GM18868 (cell line): ENCODE results near the gene PHLPP2.

Experiments
- ATAC-seq: cut with Tn5 transposase; IDR thresholded peaks from one replicate; pipeline ENCODE4 v1.9.1; 2021; ENCODE audit warnings: mild to moderate bottlenecking, moderate library complexity; ENCODE audit not compliant: unreplicated experiment

Gene PHLPP2

GRCh38 chr16:71670537-71670936 is 54.0 kb downstream of the PHLPP2 start:
- ATAC-seq = no peak

- no peak for ATAC-seq
Observed at GRCh38 chr16:71669926-71670536, 54.5 kb downstream of the PHLPP2 start.

GRCh38 chr16:71666928-71667707 is 57.4 kb downstream of the PHLPP2 start:
- no peak for ATAC-seq

GRCh38 chr16:71666264-71666663 is 58.2 kb downstream of the PHLPP2 start:
- no peak for ATAC-seq

GRCh38 chr16:71659471-71659870 is 65.0 kb downstream of the PHLPP2 start:
- no peak for ATAC-seq

GRCh38 chr16:71658771-71659170 is 65.7 kb downstream of the PHLPP2 start:
- ATAC-seq = no peak

GRCh38 chr16:71649704-71650103 is 74.8 kb downstream of the PHLPP2 start:
- ATAC-seq = no peak

- no peak for ATAC-seq
Observed at GRCh38 chr16:71648921-71649320, 75.6 kb downstream of the PHLPP2 start.

GRCh38 chr16:71648162-71648561 is 76.3 kb downstream of the PHLPP2 start:
- ATAC-seq = no peak

- ATAC-seq = no peak
Observed at GRCh38 chr16:71647391-71647790, 77.1 kb downstream of the PHLPP2 start.

- peak; percentile 52 for ATAC-seq
Observed at GRCh38 chr16:71645450-71645849, 79.1 kb downstream of the PHLPP2 start.

GRCh38 chr16:71637398-71637797 is 87.1 kb downstream of the PHLPP2 start:
- ATAC-seq = no peak

GRCh38 chr16:71635632-71636031 is 88.9 kb downstream of the PHLPP2 start:
- no peak for ATAC-seq

- no peak for ATAC-seq
Observed at GRCh38 chr16:71631776-71632175, 92.7 kb downstream of the PHLPP2 start.

GRCh38 chr16:71630808-71631207 is 93.7 kb downstream of the PHLPP2 start:
- ATAC-seq = no peak

- ATAC-seq = no peak
Observed at GRCh38 chr16:71629278-71630016, 95.1 kb downstream of the PHLPP2 start.

GRCh38 chr16:71628810-71629209 is 95.7 kb downstream of the PHLPP2 start:
- ATAC-seq = no peak

GRCh38 chr16:71627731-71628181 is 96.7 kb downstream of the PHLPP2 start:
- ATAC-seq = no peak

GRCh38 chr16:71626858-71627213 is 97.7 kb downstream of the PHLPP2 start:
- ATAC-seq = no peak

GRCh38 chr16:71626018-71626857 is 98.3 kb downstream of the PHLPP2 start, which contains the start of gene MARVELD3:
Gene MARVELD3 (plus strand): TSS chr16:71626184. CDS start chr16:71626230, 46 bp downstream.
- no peak for ATAC-seq
